ENCODE measurements around the gene SLC11A1. TPM values are rescaled to one million over a fixed set of nuclear protein-coding genes. Genes with fewer than 3 reads are reported as not detected.

SLC11A1 gene
- total and polyA plus RNA-seq, 8 donors: 0.51 to 16.2 (median 5.3) TPM

GRCh38 chr2:218340656-218341055 lies 41.4 kb upstream of the SLC11A1 start:
- TF ChIP-seq CTCF (IDR thresholded peaks at IDR 0.05): no peak
- FAIRE-seq (no peak), ATAC-seq (no peak), DNase-seq (peak in 1 of 6 donors; percentile 47)
- Histone ChIP-seq H3K4me3 (no peak overlapping the region), H3K9me3 (no peaks in the 10 kb centered on the region), H3K36me3 (no peaks in the 10 kb centered on the region), H3K4me1 (no peaks in the 10 kb centered on the region), H3K27me3 (no peaks in the 10 kb centered on the region), H3K27ac (no peak overlapping the region)
- intact Hi-C loops (cut with DNase I): no loop called here
- 91 to 93% methylated on average over 9 of the region's 9 CpGs for WGBS, 2 donors

- 92 to 100% methylated on average over 8 of the region's 8 CpGs for WGBS, 2 donors
- intact Hi-C loops (cut with DNase I): no loop called here
- Histone ChIP-seq H3K9me3 (no peaks in the 10 kb centered on the region), H3K4me3 (no peak overlapping the region), H3K4me1 (no peaks in the 10 kb centered on the region), H3K27me3 (no peaks in the 10 kb centered on the region), H3K36me3 (no peaks in the 10 kb centered on the region), H3K27ac (no peak overlapping the region)
- no peak for TF ChIP-seq CTCF (IDR thresholded peaks at IDR 0.05)
- no peak for FAIRE-seq
- no peak for ATAC-seq
- DNase-seq: peak in 1 of 6 donors; percentile 49
Observed at GRCh38 chr2:218341381-218341780, 40.7 kb upstream of the SLC11A1 start.

GRCh38 chr2:218342837-218343236 lies 39.2 kb upstream of the SLC11A1 start:
- Histone ChIP-seq H3K4me3 (no peak overlapping the region), H3K27me3 (no peaks in the 10 kb centered on the region), H3K36me3 (no peaks in the 10 kb centered on the region), H3K9me3 (no peaks in the 10 kb centered on the region), H3K27ac (no peak overlapping the region), H3K4me1 (no peaks in the 10 kb centered on the region)
- FAIRE-seq (no peak), DNase-seq (no peak), ATAC-seq (no peak)
- no peak for TF ChIP-seq CTCF (IDR thresholded peaks at IDR 0.05)
- 96 to 98% methylated on average over 5 of the region's 5 CpGs for WGBS, 2 donors
- intact Hi-C loops (cut with DNase I): no loop called here

GRCh38 chr2:218343591-218343990 lies 38.5 kb upstream of the SLC11A1 start:
- TF ChIP-seq CTCF (IDR thresholded peaks at IDR 0.05): no peak
- DNase-seq (no peak), ATAC-seq (no peak), FAIRE-seq (no peak)
- WGBS, 2 donors: 89 to 90% methylated on average over 3 of the region's 3 CpGs
- Histone ChIP-seq H3K27ac (no peak overlapping the region), H3K36me3 (no peaks in the 10 kb centered on the region), H3K4me1 (no peaks in the 10 kb centered on the region), H3K4me3 (no peak overlapping the region), H3K9me3 (no peaks in the 10 kb centered on the region), H3K27me3 (no peaks in the 10 kb centered on the region)
- intact Hi-C loops (cut with DNase I): no loop called here

GRCh38 chr2:218344090-218344754 lies 37.9 kb upstream of the SLC11A1 start:
- H3K27ac ChIP-seq: no peak overlapping the region
- FAIRE-seq (no peak), ATAC-seq (no peak), DNase-seq (peak in 1 of 6 donors; percentile 57)
- H3K4me1 ChIP-seq: no peaks in the 10 kb centered on the region
- intact Hi-C loops (cut with DNase I): no loop called here
- 93 to 98% methylated on average over 12 of the region's 12 CpGs for WGBS, 2 donors
- H3K9me3 ChIP-seq: no peaks in the 10 kb centered on the region
- TF ChIP-seq CTCF (IDR thresholded peaks at IDR 0.05): no peak
- H3K4me3 ChIP-seq: no peak overlapping the region
- H3K27me3 ChIP-seq: no peaks in the 10 kb centered on the region
- H3K36me3 ChIP-seq: no peaks in the 10 kb centered on the region
